SU-DHL-6 (cell line): ENCODE results near the gene SLC36A2.

Experiments used
- H2AFZ ChIP-seq: fragments of 200-600 bp; sonication (generic); 2 replicates; pipeline ENCODE4 v1.6.1; 2014; ENCODE audit warnings: low read depth, mild to moderate bottlenecking, moderate library complexity, mixed read lengths, antibody characterized with exemption, low read length; ENCODE audit not compliant: severe bottlenecking
- H3F3A ChIP-seq: fragments of 200-600 bp; shearing (Covaris generic); 2 replicates; pipeline ENCODE4 v1.6.0; 2016; ENCODE audit warnings: antibody characterized with exemption, mild to moderate bottlenecking; ENCODE audit not compliant: insufficient read depth
- H3K27ac ChIP-seq: fragments of 200-600 bp; sonication (generic); 2 replicates; pipeline ENCODE4 v1.5.1; 2016; ENCODE audit warnings: low read depth, mild to moderate bottlenecking, low read length, moderate library complexity, mixed read lengths
- H3K27me3 ChIP-seq: fragments of 200-600 bp; sonication (generic), shearing (Covaris generic); 2 replicates; pipeline ENCODE4 v1.6.0; 2014; ENCODE audit warnings: mild to moderate bottlenecking, low read length
- H3K36me3 ChIP-seq: fragments of 200-600 bp; sonication (generic); 2 replicates; pipeline ENCODE4 v1.6.1; 2014; ENCODE audit warnings: mild to moderate bottlenecking, low read length, mixed read lengths
- H3K4me2 ChIP-seq: fragments of 300-600, 200-600 bp; shearing (Covaris generic), sonication (generic); 2 replicates; pipeline ENCODE4 v1.6.0; 2014; ENCODE audit warnings: low read length, low read depth, mild to moderate bottlenecking; ENCODE audit not compliant: poor library complexity, severe bottlenecking
- H3K4me3 ChIP-seq: fragments of 200-600 bp; sonication (generic); 2 replicates; pipeline ENCODE4 v1.5.1; 2014; ENCODE audit warnings: antibody characterized with exemption, low read length, mild to moderate bottlenecking, mixed read lengths; ENCODE audit not compliant: insufficient read depth, poor library complexity, severe bottlenecking
- H3K79me2 ChIP-seq: fragments of 200-600 bp; sonication (generic); 2 replicates; pipeline ENCODE4 v1.6.1; 2014; ENCODE audit warnings: mild to moderate bottlenecking, low read length, moderate library complexity; ENCODE audit not compliant: insufficient read depth
- H3K9ac ChIP-seq: fragments of 200-600 bp; sonication (generic); 2 replicates; pipeline ENCODE4 v1.7.0; 2014; ENCODE audit warnings: mild to moderate bottlenecking, low read length
- H3K9me2 ChIP-seq: fragments of 200-600 bp; sonication (generic); replicated peaks from 2 replicates; pipeline ENCODE4 v1.6.1; 2014; ENCODE audit warnings: low read length; ENCODE audit not compliant: insufficient read depth
- H3K9me3 ChIP-seq: fragments of 200-600 bp; sonication (generic); 2 replicates; pipeline ENCODE4 v1.6.1; 2014; ENCODE audit warnings: low read length, mixed read lengths; ENCODE audit not compliant: insufficient read depth
- H4K20me1 ChIP-seq: fragments of 200-600 bp; sonication (generic); 2 replicates; pipeline ENCODE4 v1.6.1; 2014; ENCODE audit warnings: low read depth, mild to moderate bottlenecking, antibody characterized with exemption, low read length, moderate library complexity, mixed read lengths
- EZH2phosphoT487 ChIP-seq: fragments of 200-600 bp; sonication (generic), shearing (Covaris generic); conservative IDR thresholded peaks from 2 replicates; pipeline ENCODE4 v1.6.1; 2018; ENCODE audit warnings: mild to moderate bottlenecking, antibody characterized with exemption, low read length, moderate library complexity, mixed read lengths
- TF ChIP-seq, protein P1 (sequence below): fragments of 200-600 bp; sonication (generic); IDR thresholded peaks from one replicate; pipeline ENCODE4 v1.5.1; 2017; ENCODE audit warnings: antibody characterized with exemption, mild to moderate bottlenecking, low read length, moderate library complexity; ENCODE audit not compliant: insufficient read depth, poor library complexity, severe bottlenecking

Gene SLC36A2

DNA sequence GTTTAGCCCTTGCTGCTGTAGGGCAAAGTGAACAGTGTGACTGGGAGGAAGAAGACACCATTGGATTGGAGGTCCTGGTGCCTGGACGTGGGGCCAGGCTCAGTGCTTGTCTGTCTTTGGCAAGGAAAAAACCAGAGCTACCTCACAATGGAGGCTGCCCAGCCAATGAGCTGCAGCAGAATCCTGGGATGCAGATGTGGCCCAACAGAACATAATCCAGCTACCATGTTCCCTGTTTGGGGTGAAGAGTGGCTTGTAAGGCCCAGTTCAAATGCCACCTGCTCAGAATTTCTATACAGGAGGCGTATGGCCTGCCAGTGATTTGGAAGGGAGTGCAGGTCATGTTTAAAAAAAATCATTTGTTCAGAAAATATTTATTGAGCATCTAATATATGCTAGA lies 43.7 kb downstream of the SLC36A2 start, which contains the start of gene SLC36A3:
TSS of gene SLC36A3 (minus strand) at position 101 of the 400 bp plus-strand sequence. CDS start 412 bp downstream, outside the sequence.
- TF ChIP-seq EZH2phosphoT487, result no peak
- TF ChIP-seq, protein P1, sequence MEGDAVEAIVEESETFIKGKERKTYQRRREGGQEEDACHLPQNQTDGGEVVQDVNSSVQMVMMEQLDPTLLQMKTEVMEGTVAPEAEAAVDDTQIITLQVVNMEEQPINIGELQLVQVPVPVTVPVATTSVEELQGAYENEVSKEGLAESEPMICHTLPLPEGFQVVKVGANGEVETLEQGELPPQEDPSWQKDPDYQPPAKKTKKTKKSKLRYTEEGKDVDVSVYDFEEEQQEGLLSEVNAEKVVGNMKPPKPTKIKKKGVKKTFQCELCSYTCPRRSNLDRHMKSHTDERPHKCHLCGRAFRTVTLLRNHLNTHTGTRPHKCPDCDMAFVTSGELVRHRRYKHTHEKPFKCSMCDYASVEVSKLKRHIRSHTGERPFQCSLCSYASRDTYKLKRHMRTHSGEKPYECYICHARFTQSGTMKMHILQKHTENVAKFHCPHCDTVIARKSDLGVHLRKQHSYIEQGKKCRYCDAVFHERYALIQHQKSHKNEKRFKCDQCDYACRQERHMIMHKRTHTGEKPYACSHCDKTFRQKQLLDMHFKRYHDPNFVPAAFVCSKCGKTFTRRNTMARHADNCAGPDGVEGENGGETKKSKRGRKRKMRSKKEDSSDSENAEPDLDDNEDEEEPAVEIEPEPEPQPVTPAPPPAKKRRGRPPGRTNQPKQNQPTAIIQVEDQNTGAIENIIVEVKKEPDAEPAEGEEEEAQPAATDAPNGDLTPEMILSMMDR, result no peak
- H3K9me2 ChIP-seq, result no peaks in the 10 kb centered on the region
- no peaks in the 10 kb centered on the region for H3F3A ChIP-seq
- H3K27me3 ChIP-seq, result no peaks in the 10 kb centered on the region
- H3K9me3 ChIP-seq, result no peaks in the 10 kb centered on the region
- H3K4me2 ChIP-seq, result no peak within 1 kb of the TSS
- no peak within 1 kb of the TSS for H3K9ac ChIP-seq
- no peaks in the 10 kb centered on the region for H4K20me1 ChIP-seq
- no peak within 1 kb of the TSS for H3K4me3 ChIP-seq
- no peak within 1 kb of the TSS for H3K27ac ChIP-seq
- no peak within 1 kb of the TSS for H2AFZ ChIP-seq
- H3K36me3 ChIP-seq, result no peaks in the 10 kb centered on the region
- H3K79me2 ChIP-seq, result no peaks in the 10 kb centered on the region

DNA sequence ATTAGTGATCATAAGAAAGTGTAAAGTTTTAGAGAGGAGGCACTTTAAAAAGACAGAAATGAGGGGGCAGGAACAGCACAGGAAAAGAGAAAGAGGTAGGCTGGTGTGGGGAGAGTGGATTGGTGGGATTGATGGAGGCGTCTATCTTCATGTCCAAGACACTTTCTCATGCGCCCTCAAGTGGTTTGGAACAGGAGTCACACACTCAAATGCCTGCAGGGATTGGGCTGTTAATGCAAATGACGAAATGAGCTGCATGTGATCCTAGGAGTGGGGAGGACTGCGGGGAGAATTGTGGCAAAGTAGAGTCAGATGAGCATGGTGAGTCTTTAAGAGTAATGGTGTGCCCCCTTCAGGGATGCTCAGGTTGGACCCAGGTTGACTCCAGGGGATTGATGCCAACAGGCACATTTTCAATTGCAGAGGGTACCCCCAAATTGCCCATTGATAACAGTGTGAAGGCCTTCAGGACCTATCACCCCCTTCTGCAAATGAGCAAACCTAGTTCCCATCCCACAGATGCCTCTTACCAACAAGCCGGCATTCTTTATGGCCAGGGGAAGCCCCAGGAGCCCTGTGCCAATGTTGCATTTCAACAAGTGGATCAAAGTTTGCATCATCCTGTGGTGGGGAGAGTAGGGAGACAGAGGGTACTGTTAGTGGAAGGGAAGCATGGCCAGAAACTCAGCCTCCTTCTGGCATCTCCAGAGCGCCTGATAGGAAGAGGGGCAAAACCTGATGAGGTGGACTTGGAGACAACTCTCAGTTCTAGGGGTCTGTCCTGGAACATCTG lies 49.1 kb downstream of the SLC36A2 start:
- no peak overlapping the region for H3K9ac ChIP-seq
- H2AFZ ChIP-seq, result no peak overlapping the region

DNA sequence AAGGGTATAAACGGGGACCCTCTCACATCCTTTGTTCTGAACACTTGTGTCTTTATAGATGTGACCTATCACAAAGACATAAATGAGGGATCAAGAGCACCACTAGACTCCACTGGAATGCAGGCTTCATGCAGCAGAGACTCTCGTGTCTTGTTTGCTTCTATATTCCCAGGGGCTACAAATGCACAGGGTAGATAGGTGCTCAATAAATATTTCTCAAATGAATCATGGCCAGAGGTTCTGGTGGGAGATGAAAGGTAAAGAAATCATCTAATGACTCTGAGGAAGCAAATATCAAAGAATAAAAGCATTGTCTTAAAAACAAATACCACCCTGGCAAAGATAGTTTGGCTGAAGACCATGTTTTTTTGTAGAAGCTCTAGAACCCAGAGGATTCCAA lies 50.4 kb downstream of the SLC36A2 start:
- H3K4me3 ChIP-seq, result no peak overlapping the region
- H3K4me2 ChIP-seq, result no peak overlapping the region
- no peaks in the 10 kb centered on the region for H3F3A ChIP-seq
- H3K9ac ChIP-seq, result no peak overlapping the region
- TF ChIP-seq EZH2phosphoT487, result no peak
- TF ChIP-seq, protein P1, result no peak
- H4K20me1 ChIP-seq, result no peaks in the 10 kb centered on the region
- no peak overlapping the region for H2AFZ ChIP-seq
- H3K79me2 ChIP-seq, result no peaks in the 10 kb centered on the region
- no peaks in the 10 kb centered on the region for H3K9me3 ChIP-seq
- no peaks in the 10 kb centered on the region for H3K27me3 ChIP-seq
- H3K27ac ChIP-seq, result no peak overlapping the region
- H3K36me3 ChIP-seq, result no peaks in the 10 kb centered on the region
- H3K9me2 ChIP-seq, result no peaks in the 10 kb centered on the region

More for the DNA sequence above, 49.1 kb downstream of the SLC36A2 start:
- Histone ChIP-seq H3K4me3 (no peak overlapping the region), H3K27me3 (no peaks in the 10 kb centered on the region), H4K20me1 (no peaks in the 10 kb centered on the region), H3K9me3 (no peaks in the 10 kb centered on the region), H3K4me2 (no peak overlapping the region), H3F3A (no peaks in the 10 kb centered on the region), H3K36me3 (no peaks in the 10 kb centered on the region), H3K79me2 (no peaks in the 10 kb centered on the region), H3K9me2 (no peaks in the 10 kb centered on the region), H3K27ac (no peak overlapping the region)
- TF ChIP-seq, protein P1, result peak; percentile 25
- no peak for TF ChIP-seq EZH2phosphoT487
